ENCODE measurements around the gene MYLK4. TPM values are rescaled to one million over a fixed set of nuclear protein-coding genes. Genes with fewer than 3 reads are reported as not detected.
A peak's percentile ranks its signal among the peaks of the same experiment; 100 is the strongest.

Gene MYLK4
- total and polyA plus RNA-seq, 2 of the 13 experiments (the other 11 are each of a cell fraction or from before 2014, with no cell fraction given), result 0.26 to 0.29 TPM

DNA sequence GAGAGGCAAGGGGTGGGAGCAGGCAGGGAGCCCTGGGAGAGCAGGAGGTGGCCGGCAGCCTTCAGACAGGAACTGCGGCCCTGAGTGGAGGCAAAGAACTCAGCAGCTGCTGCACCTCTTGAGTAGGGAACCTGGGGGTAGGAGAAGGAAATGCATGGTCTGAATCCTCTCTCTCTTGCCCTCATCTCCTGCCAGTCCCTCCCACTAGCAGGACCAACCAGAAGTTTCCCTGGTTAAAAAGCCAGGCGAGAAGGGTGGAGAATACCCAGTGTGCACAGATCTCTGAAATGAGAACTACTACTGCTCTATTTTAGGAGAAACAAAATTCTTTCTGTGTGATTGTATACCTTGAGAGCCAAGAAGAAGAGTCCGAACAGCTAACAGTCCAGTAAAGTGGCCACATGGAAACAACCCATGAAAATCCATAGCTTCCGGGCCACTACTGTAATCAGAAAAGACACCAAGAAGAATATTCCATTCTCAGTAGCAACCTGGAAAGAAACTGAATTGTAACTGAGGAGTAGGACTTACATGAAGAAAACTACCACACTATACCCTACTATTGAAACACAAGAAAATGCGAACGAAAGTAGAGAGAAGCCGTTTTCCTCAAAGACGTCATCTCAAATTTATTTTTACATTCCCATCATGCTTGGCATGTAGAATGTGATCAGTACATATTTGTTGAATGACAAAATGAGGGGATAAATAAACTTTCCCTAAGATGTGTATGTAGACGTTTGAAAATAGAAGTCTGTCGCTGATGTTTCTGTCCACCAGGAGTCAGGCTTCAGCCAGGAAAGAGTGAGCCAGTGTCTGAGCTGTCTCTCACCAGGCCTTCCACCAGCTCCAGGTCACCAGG lies 40.1 kb upstream of the MYLK4 start (continued):
- TF ChIP-seq DBP (CRISPR knock-in tag; IDR thresholded peaks at IDR 0.05; ENCODE audit: not compliant biosample characterization) (no peak), THAP11 (CRISPR knock-in tag; IDR thresholded peaks at IDR 0.05) (peak; percentile 58), ATF6 (CRISPR knock-in tag; conservative IDR thresholded peaks at IDR 0.05) (0 out of 2 replicates have a peak, but pooled peaks have one; percentile 34)
- TF ChIP-seq, protein P1, sequence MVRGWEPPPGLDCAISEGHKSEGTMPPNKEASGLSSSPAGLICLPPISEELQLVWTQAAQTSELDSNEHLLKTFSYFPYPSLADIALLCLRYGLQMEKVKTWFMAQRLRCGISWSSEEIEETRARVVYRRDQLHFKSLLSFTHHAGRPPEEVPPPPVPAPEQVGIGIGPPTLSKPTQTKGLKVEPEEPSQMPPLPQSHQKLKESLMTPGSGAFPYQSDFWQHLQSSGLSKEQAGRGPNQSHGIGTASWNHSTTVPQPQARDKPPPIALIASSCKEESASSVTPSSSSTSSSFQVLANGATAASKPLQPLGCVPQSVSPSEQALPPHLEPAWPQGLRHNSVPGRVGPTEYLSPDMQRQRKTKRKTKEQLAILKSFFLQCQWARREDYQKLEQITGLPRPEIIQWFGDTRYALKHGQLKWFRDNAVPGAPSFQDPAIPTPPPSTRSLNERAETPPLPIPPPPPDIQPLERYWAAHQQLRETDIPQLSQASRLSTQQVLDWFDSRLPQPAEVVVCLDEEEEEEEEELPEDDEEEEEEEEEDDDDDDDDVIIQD (CRISPR knock-in tag; IDR thresholded peaks at IDR 0.05; ENCODE audit: low read depth), result 0 out of 2 replicates have a peak, but pooled peaks have one; percentile 22

DNA sequence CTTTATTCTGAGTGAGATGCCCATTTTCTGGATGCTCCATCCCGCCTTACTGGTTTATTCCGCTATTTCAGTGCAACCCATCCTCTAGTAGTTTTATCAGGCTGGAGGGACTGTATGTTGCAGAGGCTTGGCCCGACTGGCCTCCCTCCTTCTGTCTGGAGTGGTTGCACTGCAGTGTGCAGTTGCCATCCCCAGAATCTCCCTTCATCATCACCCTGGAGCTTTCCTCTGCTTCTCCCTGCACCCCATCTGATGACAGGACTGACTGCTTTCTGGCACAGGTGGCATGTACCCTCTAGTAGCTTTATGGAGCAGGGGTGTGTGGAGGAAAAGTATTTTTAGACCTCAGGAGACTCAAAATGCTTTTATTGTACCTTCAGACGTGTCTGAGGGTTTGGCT lies 35.5 kb upstream of the MYLK4 start:
- ChIA-PET POLR2A (no interaction called here), CTCF (ENCODE audit: low intra/inter-chr PET ratio, low total read pairs) (no interaction called here)
- TF ChIP-seq ZNF747 (CRISPR knock-in tag; IDR thresholded peaks at IDR 0.05; ENCODE audit: borderline replicate concordance), result no peak
- no peak for TF ChIP-seq KAT7 (CRISPR knock-in tag; IDR thresholded peaks at IDR 0.05; ENCODE audit: borderline replicate concordance)
- TF ChIP-seq TAF1 (CRISPR knock-in tag; IDR thresholded peaks at IDR 0.05), result no peak
- TF ChIP-seq POLR2A (IDR thresholded peaks at IDR 0.05; ENCODE audit: insufficient read depth in 1 of 2, low read depth in 2 of 2, low read length in 2 of 2), result 0 out of 4 replicates have a peak, but pooled peaks of 1 of the 2 experiments have one; percentile 19
- Histone ChIP-seq H3K4me2 (ENCODE audit: low read depth, low read length) (no peak overlapping the region), H3K9me3 (ENCODE audit: low read length) (no peaks in the 10 kb centered on the region), H3K4me3 (replicated peaks in 1 of 3; ENCODE audit: insufficient read depth in 1 of 3, low read depth in 2 of 3, low read length in 3 of 3) (no peak overlapping the region), H3K36me3 (replicated peaks in 1 of 2; ENCODE audit: control insufficient read depth in 1 of 2, insufficient read depth in 2 of 2, low read length in 2 of 2) (peaks cover 19 to 52% of the 10 kb centered on the region in 2 experiments; a peak in 4 of 5 replicates), H3K9ac (ENCODE audit: insufficient read depth, low read depth, low read length) (no peak overlapping the region), H3K4me1 (ENCODE audit: insufficient read depth, low read length) (peaks cover 4% of the 10 kb centered on the region; the same call in 1 of the 2 replicates), H3K27me3 (ENCODE audit: control insufficient read depth in 1 of 2, insufficient read depth in 2 of 2, low read length in 2 of 2) (no peaks in the 10 kb centered on the region), H3K27ac (ENCODE audit: extremely low read length, insufficient read depth, low read length) (no peak overlapping the region), H4K20me1 (ENCODE audit: insufficient read depth, low read length) (no peaks in the 10 kb centered on the region; the same call in 1 of the 2 replicates), H3K79me2 (ENCODE audit: insufficient read depth, low read length) (no peaks in the 10 kb centered on the region), H2AFZ (ENCODE audit: low read length) (no peak overlapping the region)
- WGBS (ENCODE audit: low lambda C conversion rate), result 68% methylated on average over 4 of the region's 4 CpGs
- in situ Hi-C loops (cut with HindIII; ENCODE audit: extremely low pct_ligation_motif_present, low pct_unique_long_range_greater_than_20kb), result no loop called here
- no TSS peak for BruUV-seq (replicated peaks)
- ATAC-seq (no peak), DNase-seq (ENCODE audit: low spot score) (no peak), FAIRE-seq (no peak)
- intact Hi-C loops (cut with micrococcal nuclease; ENCODE audit: unreplicated experiment), result no loop called here

Data from HepG2 (cell line).